Smooth muscle cell (in vitro differentiated cells): ENCODE measurements around the gene KCNK16. TPM values are rescaled to one million over a fixed set of nuclear protein-coding genes. Genes with fewer than 3 reads are reported as not detected.

Experiments used
- DNase-seq: peaks from one replicate; lab custom pipeline; 2025; ENCODE audit not compliant: unreplicated experiment; lab: John Stamatoyannopoulos, UW
- H2AFZ ChIP-seq: fragments of 200-600 bp; sonication (generic); 2 replicates; pipeline ENCODE4 v1.6.0; 2016; ENCODE audit warnings: antibody characterized with exemption, low read depth, mild to moderate bottlenecking
- H3F3A ChIP-seq: fragments of 200-600 bp; sonication (generic); 2 replicates; pipeline ENCODE4 v1.6.0; 2017; ENCODE audit warnings: antibody characterized with exemption, low read depth
- H3K27ac ChIP-seq: fragments of 200-600 bp; sonication (generic); 2 replicates; pipeline ENCODE4 v1.5.1; 2016; ENCODE audit warnings: low read depth, mild to moderate bottlenecking
- H3K27me3 ChIP-seq: fragments of 200-600 bp; sonication (generic); 2 replicates; pipeline ENCODE4 v1.6.1; 2016; ENCODE audit warnings: low read depth, mild to moderate bottlenecking
- H3K36me3 ChIP-seq: fragments of 200-600 bp; sonication (generic); 2 replicates; pipeline ENCODE4 v1.5.1; 2016; ENCODE audit warnings: low read depth
- H3K4me1 ChIP-seq: fragments of 200-600 bp; sonication (generic); 2 replicates; pipeline ENCODE4 v1.5.1; 2016; ENCODE audit warnings: low read depth
- H3K4me2 ChIP-seq: fragments of 200-600 bp; sonication (generic); 2 replicates; pipeline ENCODE4 v1.6.0; 2016; ENCODE audit warnings: mild to moderate bottlenecking
- H3K4me3 ChIP-seq: fragments of 200-600 bp; sonication (generic); 2 replicates; pipeline ENCODE4 v1.5.1; 2016; ENCODE audit warnings: mild to moderate bottlenecking
- H3K79me2 ChIP-seq: fragments of 200-600 bp; sonication (generic); 2 replicates; pipeline ENCODE4 v1.6.0; 2016; ENCODE audit warnings: low read depth, mild to moderate bottlenecking
- H3K9ac ChIP-seq: fragments of 200-600 bp; sonication (generic); 2 replicates; pipeline ENCODE4 v1.6.0; 2016; ENCODE audit warnings: low read depth
- H3K9me3 ChIP-seq: fragments of 200-600 bp; sonication (generic); replicated peaks from 2 replicates; pipeline ENCODE4 v1.5.1; 2016; ENCODE audit warnings: low read depth
- H4K20me1 ChIP-seq: fragments of 200-600 bp; sonication (generic); 2 replicates; pipeline ENCODE4 v1.6.0; 2016; ENCODE audit warnings: low read depth
- CTCF ChIP-seq: fragments of 200-600 bp; sonication (generic); IDR thresholded peaks from 2 replicates; pipeline ENCODE4 v1.5.1; 2017; ENCODE audit warnings: borderline replicate concordance, mild to moderate bottlenecking, antibody characterized with exemption; ENCODE audit not compliant: insufficient read depth, poor library complexity, severe bottlenecking
- WGBS: methylation state at CpG from one replicate; pipeline ENCODE4 v1.1.7; 2016; ENCODE audit warnings: low lambda C conversion rate; 5-methylcytosine and 5-hydroxymethylcytosine counted together
- polyA plus RNA-seq: library from polyadenylated mRNA; unstranded; fragments of >200 nt; fragmentation: Nextera tagmentation; extraction: Ambion mirVana; gene quantifications from 2 replicates; pipeline ENCODE4 v1.2.1, GENCODE V29; 2016
- total RNA-seq: library from RNA; depleted of rRNA; stranded (reverse); fragments of >200 nt; gene quantifications from 2 replicates; pipeline ENCODE4 v1.2.3, GENCODE V29; 2014

The KCNK16 gene
- total and polyA plus RNA-seq, 2 experiments from 2014 or later: not detected

- H3K27me3 ChIP-seq: peaks cover 61% of the 10 kb centered on the region
Measured at GRCh38 chr6:39310542-39310941, 12.0 kb downstream of the KCNK16 start.

GRCh38 chr6:39309942-39310531, 12.5 kb downstream of the KCNK16 start:
- no peak overlapping the region for H3K27ac ChIP-seq
- H3K4me3 ChIP-seq: no peak overlapping the region
- H3K36me3 ChIP-seq: no peaks in the 10 kb centered on the region
- no peak overlapping the region for H2AFZ ChIP-seq
- DNase-seq: peak; percentile 24
- H4K20me1 ChIP-seq: no peaks in the 10 kb centered on the region
- H3K9me3 ChIP-seq: no peaks in the 10 kb centered on the region
- no peaks in the 10 kb centered on the region for H3F3A ChIP-seq
- peaks cover 4% of the 10 kb centered on the region for H3K4me1 ChIP-seq
- H3K79me2 ChIP-seq: no peaks in the 10 kb centered on the region
- 31% methylated on average over 7 of the region's 7 CpGs for WGBS
- TF ChIP-seq CTCF: peak; percentile 86
- peaks cover 59% of the 10 kb centered on the region for H3K27me3 ChIP-seq
- H3K9ac ChIP-seq: no peak overlapping the region
- no peak overlapping the region for H3K4me2 ChIP-seq

More at GRCh38 chr6:39310542-39310941, 12.0 kb downstream of the KCNK16 start:
- Histone ChIP-seq H4K20me1 (no peaks in the 10 kb centered on the region), H3K27ac (no peak overlapping the region), H3K36me3 (no peaks in the 10 kb centered on the region), H2AFZ (no peak overlapping the region), H3K79me2 (no peaks in the 10 kb centered on the region), H3K4me2 (no peak overlapping the region), H3F3A (no peaks in the 10 kb centered on the region), H3K4me1 (peaks cover 4% of the 10 kb centered on the region), H3K4me3 (no peak overlapping the region), H3K9ac (no peak overlapping the region), H3K9me3 (no peaks in the 10 kb centered on the region)
- no peak for DNase-seq
- 71% methylated on average over 4 of the region's 4 CpGs for WGBS
- no peak for TF ChIP-seq CTCF

- Histone ChIP-seq H3K4me3 (no peak overlapping the region), H3K4me2 (no peak overlapping the region), H3K36me3 (no peaks in the 10 kb centered on the region), H3K9me3 (no peaks in the 10 kb centered on the region), H3K4me1 (no peaks in the 10 kb centered on the region), H2AFZ (no peak overlapping the region), H4K20me1 (no peaks in the 10 kb centered on the region), H3F3A (no peaks in the 10 kb centered on the region), H3K79me2 (no peaks in the 10 kb centered on the region), H3K27ac (no peak overlapping the region), H3K27me3 (peaks cover 39% of the 10 kb centered on the region), H3K9ac (no peak overlapping the region)
- DNase-seq: no peak
- no peak for TF ChIP-seq CTCF
- 72% methylated on average over 3 of the region's 3 CpGs for WGBS
Measured at GRCh38 chr6:39307462-39307861, 15.0 kb downstream of the KCNK16 start.

- Histone ChIP-seq H2AFZ (no peak overlapping the region), H4K20me1 (no peaks in the 10 kb centered on the region), H3K4me2 (no peak overlapping the region), H3F3A (no peaks in the 10 kb centered on the region), H3K79me2 (no peaks in the 10 kb centered on the region), H3K27me3 (peaks cover 29% of the 10 kb centered on the region), H3K27ac (no peak overlapping the region), H3K9ac (no peak overlapping the region), H3K4me1 (no peaks in the 10 kb centered on the region), H3K36me3 (no peaks in the 10 kb centered on the region), H3K9me3 (no peaks in the 10 kb centered on the region), H3K4me3 (no peak overlapping the region)
- no peak for DNase-seq
- TF ChIP-seq CTCF: no peak
Measured at GRCh38 chr6:39304951-39305350, 17.6 kb downstream of the KCNK16 start.
